Activated CD4-positive, alpha-beta memory T cell treated with anti-CD3 and anti-CD28 coated beads for 36 hours (primary cell): Measurements from ENCODE around the gene M1AP. TPM values are rescaled to one million over a fixed set of nuclear protein-coding genes. Genes with fewer than 3 reads are reported as not detected.
"Not testable (repeated sequence)": the region's sequence is repeated elsewhere in the genome, so short reads cannot be mapped to it uniquely, and the experiment has no call there.

Experiments
- CTCF ChIA-PET: fragments of 350-600 bp; sonication (Branson Sonifier 250); formaldehyde crosslinking; loops from one replicate; lab custom pipeline; 2021; ENCODE audit warnings: antibody characterized with exemption, inconsistent platforms; lab: Charles Lee
- POLR2A ChIA-PET: fragments of 350-600 bp; sonication (Branson Sonifier 250); formaldehyde crosslinking; loops from one replicate; lab custom pipeline; 2021; ENCODE audit warnings: antibody characterized with exemption; lab: Charles Lee
- DNase-seq: peaks from one replicate; pipeline ENCODE4 v3.0.0-alpha.2; 2020
- H3K27ac Mint-ChIP-seq: one replicate; pipeline ENCODE4 v1.8.0; 2021; ENCODE audit warnings: mixed read lengths
- H3K27me3 Mint-ChIP-seq: one replicate; pipeline ENCODE4 v1.8.0; 2021; ENCODE audit warnings: mixed read lengths
- H3K36me3 Mint-ChIP-seq: one replicate; pipeline ENCODE4 v1.8.0; 2021; ENCODE audit warnings: mixed read lengths
- H3K4me1 Mint-ChIP-seq: one replicate; pipeline ENCODE4 v1.8.0; 2021; ENCODE audit warnings: low read depth, mixed read lengths
- H3K4me3 Mint-ChIP-seq: one replicate; pipeline ENCODE4 v1.8.0; 2021; ENCODE audit warnings: mild to moderate bottlenecking, mixed read lengths
- H3K9me3 Mint-ChIP-seq: one replicate; pipeline ENCODE4 v1.8.0; 2021; ENCODE audit warnings: mixed read lengths
- intact Hi-C: fragments of 100-400 bp; cut with micrococcal nuclease; formaldehyde crosslinking; loops from one replicate; pipeline ENCODE4 v1.15.1; 2023
- total RNA-seq, 2 experiments: library from RNA; stranded (reverse); gene quantifications; one replicate each; pipeline ENCODE4 v1.2.3, GENCODE V29; 2021

Gene M1AP
- total RNA-seq, 2 experiments from 2014 or later: not detected

DNA sequence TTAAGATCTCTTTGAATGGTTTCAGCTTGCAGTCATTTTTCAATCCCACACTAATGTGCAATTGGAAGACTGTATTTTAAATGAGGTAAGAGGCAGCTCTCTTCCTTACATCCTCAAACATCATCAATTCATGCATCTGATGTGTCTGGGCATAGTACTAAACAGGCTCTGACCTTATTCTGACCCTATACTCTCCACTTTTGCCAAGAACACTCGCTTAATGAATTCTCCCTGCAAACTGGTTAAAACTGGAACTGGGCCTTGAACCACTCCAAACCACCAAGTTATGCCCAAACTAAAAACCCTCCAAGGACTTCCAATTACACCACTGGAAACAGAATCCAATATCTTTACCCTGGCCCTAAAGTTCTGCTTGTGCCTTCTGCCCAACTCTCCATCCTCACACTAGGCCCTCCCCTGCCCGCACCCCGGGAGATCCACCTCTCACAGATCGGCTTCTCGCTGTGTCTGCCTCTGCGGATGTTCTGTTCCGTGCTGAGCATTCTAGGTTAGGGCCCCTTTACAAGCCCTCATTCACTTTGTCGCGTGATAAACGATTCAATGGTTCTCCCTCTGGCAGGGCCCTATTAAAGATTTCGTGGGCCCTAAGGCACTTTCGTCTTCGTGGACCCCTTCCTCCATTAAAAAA lies 1.2 kb downstream of the M1AP start:
- H3K36me3 Mint-ChIP-seq: no peaks in the 10 kb centered on the region
- no peak overlapping the region for H3K27ac Mint-ChIP-seq
- no peaks in the 10 kb centered on the region for H3K9me3 Mint-ChIP-seq
- H3K4me1 Mint-ChIP-seq: peaks cover 2% of the 10 kb centered on the region
- ChIA-PET CTCF (no interaction called here), POLR2A (no interaction called here)
- intact Hi-C loops: no loop called here
- H3K4me3 Mint-ChIP-seq: no peak overlapping the region
- peaks cover 15% of the 10 kb centered on the region for H3K27me3 Mint-ChIP-seq
- no peak for DNase-seq

DNA sequence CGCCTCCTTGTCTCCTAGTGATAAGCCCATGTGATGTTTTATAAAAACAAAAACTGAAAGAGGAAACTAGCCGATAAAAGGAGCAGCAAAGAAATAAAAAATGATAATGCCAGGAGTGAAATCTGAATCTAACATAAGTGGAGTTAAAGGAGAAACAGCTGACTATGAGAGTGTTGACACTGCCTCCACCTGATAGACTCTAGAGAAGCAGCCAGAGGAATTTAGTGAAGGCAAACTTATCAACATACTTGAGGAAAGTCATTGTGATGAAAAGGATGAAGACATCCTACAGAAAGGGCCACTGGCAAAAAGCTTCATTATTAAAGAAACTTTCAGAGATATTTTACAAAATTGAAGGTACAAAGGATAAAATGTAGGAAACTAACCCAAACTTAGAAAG lies 1.9 kb downstream of the M1AP start:
- H3K36me3 Mint-ChIP-seq: no peaks in the 10 kb centered on the region
- H3K9me3 Mint-ChIP-seq: no peaks in the 10 kb centered on the region
- no peak for DNase-seq
- POLR2A ChIA-PET: no interaction called here
- CTCF ChIA-PET: no interaction called here
- no peak overlapping the region for H3K27ac Mint-ChIP-seq
- intact Hi-C loops: no loop called here
- H3K4me1 Mint-ChIP-seq: peaks cover 2% of the 10 kb centered on the region
- peaks cover 15% of the 10 kb centered on the region for H3K27me3 Mint-ChIP-seq
- no peak overlapping the region for H3K4me3 Mint-ChIP-seq

DNA sequence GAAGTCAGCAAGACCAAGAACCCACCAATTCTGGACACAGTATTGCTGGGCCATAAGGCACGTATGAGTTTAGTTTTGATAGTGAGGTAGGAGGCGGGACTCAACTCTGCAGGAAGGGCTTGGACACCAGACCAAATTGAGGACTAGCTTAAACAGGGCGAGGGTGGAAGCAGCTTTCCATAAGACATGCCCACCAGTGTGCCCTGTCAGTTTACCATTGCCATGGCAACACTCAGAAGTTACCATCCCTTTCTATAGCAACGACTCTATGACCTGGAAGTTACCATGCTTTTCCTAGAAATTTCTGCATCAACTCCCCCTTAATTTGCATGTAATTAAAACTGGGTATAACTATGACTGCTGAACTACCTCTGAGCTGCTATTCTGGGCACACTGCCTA lies 2.8 kb downstream of the M1AP start:
- ChIA-PET POLR2A (no interaction called here), CTCF (no interaction called here)
- H3K4me1 Mint-ChIP-seq: peaks cover 2% of the 10 kb centered on the region
- intact Hi-C loops: no loop called here
- DNase-seq: no peak
- no peak overlapping the region for H3K4me3 Mint-ChIP-seq
- no peaks in the 10 kb centered on the region for H3K36me3 Mint-ChIP-seq
- no peak overlapping the region for H3K27ac Mint-ChIP-seq
- peaks cover 19% of the 10 kb centered on the region for H3K27me3 Mint-ChIP-seq
- H3K9me3 Mint-ChIP-seq: no peaks in the 10 kb centered on the region

DNA sequence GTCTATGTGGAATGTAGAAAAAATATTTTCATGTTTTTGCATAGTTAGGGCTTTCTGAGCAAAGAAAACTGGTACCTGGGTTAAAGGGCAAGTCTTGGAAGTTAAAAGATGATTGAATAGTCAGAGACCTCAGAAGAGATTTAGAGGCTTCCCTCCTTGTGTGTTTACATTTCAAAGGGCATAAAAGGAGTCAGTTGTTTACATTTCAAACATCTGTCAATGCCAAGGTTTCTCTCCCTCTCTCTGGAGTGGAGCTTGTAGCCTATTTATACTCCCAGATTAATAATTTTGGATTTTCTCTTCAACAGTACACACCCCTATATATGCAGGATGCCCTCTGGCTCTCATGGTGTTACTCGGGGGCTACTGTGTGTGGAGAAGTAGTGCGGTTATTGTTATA lies 8.6 kb downstream of the M1AP start:
- Mint-ChIP-seq H3K4me1 (no peaks in the 10 kb centered on the region), H3K36me3 (no peaks in the 10 kb centered on the region), H3K27ac (no peak overlapping the region), H3K4me3 (no peak overlapping the region), H3K9me3 (no peaks in the 10 kb centered on the region), H3K27me3 (peaks cover 9% of the 10 kb centered on the region)
- POLR2A ChIA-PET: no interaction called here
- CTCF ChIA-PET: no interaction called here
- intact Hi-C loops: no loop called here
- no peak for DNase-seq

DNA sequence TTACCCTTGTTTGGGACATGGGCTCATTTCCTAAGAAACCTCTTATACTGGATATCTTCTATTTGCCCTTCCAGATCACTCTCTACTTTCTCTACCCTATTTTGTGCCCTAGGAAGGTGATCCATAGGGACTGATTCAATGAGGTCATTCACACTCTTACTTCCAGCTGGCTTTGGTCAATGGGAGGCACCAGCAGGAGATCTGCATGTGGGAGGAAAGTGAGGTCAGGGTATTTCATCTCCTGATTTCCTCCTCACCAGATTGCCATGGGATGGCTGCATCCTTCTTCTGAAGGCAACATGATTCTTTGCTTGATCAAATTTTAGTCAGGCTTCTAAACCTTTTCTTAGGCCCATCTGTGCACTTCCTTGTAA lies 15.2 kb downstream of the M1AP start:
- no peaks in the 10 kb centered on the region for H3K36me3 Mint-ChIP-seq
- intact Hi-C loops: no loop called here
- no peaks in the 10 kb centered on the region for H3K4me1 Mint-ChIP-seq
- H3K27me3 Mint-ChIP-seq: no peaks in the 10 kb centered on the region
- no peak overlapping the region for H3K27ac Mint-ChIP-seq
- no peaks in the 10 kb centered on the region for H3K9me3 Mint-ChIP-seq
- CTCF ChIA-PET: no interaction called here
- DNase-seq: no peak
- H3K4me3 Mint-ChIP-seq: no peak overlapping the region
- POLR2A ChIA-PET: no interaction called here

DNA sequence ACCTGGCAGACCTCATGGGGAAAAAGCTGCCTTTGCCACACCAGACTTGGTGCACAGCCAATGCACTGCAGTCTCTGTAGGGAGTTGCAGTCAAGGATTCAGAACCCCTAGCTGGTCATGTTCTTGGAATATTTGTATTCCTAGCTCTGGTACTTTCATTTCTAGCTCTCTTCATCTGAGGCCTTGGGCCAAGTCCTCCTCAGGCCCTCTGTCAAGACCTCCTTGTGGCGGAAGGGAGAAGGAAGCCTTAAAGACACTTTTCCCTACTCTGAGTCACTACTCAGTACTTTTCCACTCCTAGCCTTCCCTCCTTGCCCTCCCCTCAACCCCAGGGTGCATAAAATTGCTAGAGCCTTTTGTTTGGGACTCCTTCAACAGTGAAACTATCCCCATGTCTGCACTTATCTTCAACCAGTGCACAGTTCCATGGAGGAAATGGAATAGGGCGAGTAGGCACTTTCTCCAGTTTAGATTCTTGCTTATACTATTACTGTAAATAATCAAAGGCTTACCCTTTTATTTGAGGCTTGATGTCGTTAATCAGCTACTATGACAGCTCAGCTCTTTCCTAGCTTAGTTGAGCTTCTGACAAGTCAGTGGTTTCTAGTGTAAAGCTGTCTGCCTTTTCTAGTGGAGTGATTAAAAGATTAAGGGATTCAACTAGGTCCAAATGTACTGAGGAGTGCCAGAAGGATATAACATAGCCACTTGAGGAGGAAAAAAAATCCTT lies 15.8 kb downstream of the M1AP start:
- CTCF ChIA-PET: no interaction called here

DNA sequence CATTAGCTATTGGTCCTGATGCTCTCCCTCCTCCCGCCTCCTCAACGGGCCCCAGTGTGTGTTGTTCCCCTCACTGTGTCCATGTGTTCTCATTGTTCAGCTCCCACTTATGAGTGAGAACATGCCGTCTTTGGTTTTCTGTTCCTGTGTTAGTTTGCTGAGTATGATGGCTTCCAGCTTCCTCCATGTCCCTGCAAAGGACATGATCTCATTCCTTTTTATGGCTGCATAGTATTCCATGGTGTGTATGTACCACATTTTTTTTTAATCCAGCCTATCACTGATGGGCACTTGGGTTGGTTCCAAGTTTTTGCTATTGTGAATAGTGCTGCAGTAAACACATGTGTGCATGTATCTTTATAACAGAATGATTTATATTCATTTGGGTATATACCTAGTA lies 17.7 kb downstream of the M1AP start:
- POLR2A ChIA-PET, H3K36me3 Mint-ChIP-seq, intact Hi-C loops, H3K9me3 Mint-ChIP-seq, H3K27ac Mint-ChIP-seq, DNase-seq, CTCF ChIA-PET, H3K4me3 Mint-ChIP-seq, H3K27me3 Mint-ChIP-seq, H3K4me1 Mint-ChIP-seq: not testable (repeated sequence)

More for the DNA sequence above, 15.8 kb downstream of the M1AP start:
- H3K9me3 Mint-ChIP-seq: no peaks in the 10 kb centered on the region
- H3K36me3 Mint-ChIP-seq: no peaks in the 10 kb centered on the region
- no peak for DNase-seq
- POLR2A ChIA-PET: no interaction called here
- intact Hi-C loops: no loop called here
- no peak overlapping the region for H3K4me3 Mint-ChIP-seq
- H3K4me1 Mint-ChIP-seq: no peaks in the 10 kb centered on the region
- no peak overlapping the region for H3K27ac Mint-ChIP-seq
- no peaks in the 10 kb centered on the region for H3K27me3 Mint-ChIP-seq

DNA sequence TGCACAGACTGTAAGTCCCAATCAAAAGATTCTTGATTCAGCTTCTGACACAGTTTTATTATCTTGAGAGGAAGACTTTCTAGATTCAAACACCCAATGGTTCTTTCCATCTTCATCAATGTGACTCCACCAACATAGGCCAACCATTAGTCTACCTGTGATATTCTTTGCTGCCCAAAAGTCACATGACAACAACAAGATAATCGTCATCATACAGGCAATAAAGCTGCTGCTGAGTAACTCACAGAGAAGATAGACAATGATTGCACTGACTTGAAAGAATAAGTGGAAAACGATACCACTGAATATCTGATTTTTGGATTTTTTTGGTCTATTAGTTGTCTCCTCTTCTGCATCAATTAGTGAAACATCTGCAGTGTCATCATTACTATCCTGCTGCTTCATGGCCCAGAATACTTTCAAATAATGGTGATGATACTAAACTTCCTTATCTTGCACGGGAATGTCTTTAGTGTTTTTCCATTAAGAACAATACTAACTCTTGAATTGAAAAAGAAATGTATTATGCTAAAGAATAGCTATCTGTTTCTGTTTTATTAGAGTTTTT lies 19.5 kb downstream of the M1AP start:
- intact Hi-C loops: no loop called here
- ChIA-PET POLR2A (no interaction called here), CTCF (no interaction called here)
- Mint-ChIP-seq H3K4me1 (no peaks in the 10 kb centered on the region), H3K9me3 (no peaks in the 10 kb centered on the region), H3K27ac (no peak overlapping the region), H3K4me3 (no peak overlapping the region), H3K27me3 (no peaks in the 10 kb centered on the region), H3K36me3 (no peaks in the 10 kb centered on the region)
- no peak for DNase-seq

DNA sequence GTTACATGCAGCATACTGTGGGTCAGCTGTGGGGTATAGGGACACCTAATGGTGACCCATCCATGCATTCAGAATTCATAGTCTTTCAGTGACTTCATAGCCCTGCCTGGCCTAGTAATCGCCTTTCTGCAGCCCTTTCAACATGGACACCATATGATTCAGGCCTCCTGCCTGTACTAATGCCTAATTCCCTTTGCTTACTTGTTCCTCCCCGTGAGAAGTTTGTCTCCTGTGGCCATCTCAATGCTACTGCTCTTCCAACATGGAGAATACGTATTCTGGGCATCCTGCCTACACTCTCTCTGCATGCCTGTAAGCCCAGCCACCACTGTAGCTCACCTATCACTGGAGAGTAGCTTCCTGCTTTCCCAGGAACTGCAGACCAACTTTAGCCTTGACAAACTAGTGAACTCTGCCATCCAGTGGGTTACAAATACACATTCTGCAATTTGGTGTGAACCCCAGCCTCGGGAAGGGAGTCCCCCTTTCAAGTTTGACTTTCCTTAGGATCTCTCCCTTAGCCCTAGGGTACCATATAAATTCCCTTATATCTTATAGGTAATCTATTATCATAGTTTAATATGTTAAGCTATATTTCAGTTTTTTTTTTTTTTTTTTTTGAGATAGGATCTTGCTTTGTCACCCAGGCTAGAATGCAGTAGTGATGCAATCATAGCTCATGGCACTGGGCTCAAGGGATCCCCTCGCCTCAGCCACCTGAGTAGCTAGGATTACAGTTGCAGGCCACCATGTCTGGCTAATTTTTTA lies 22.3 kb downstream of the M1AP start:
- no peaks in the 10 kb centered on the region for H3K36me3 Mint-ChIP-seq
- H3K27me3 Mint-ChIP-seq: no peaks in the 10 kb centered on the region
- ChIA-PET CTCF (no interaction called here), POLR2A (no interaction called here)
- no peak overlapping the region for H3K27ac Mint-ChIP-seq
- no peaks in the 10 kb centered on the region for H3K4me1 Mint-ChIP-seq
- H3K4me3 Mint-ChIP-seq: no peak overlapping the region
- no peak for DNase-seq
- intact Hi-C loops: no loop called here
- no peaks in the 10 kb centered on the region for H3K9me3 Mint-ChIP-seq

DNA sequence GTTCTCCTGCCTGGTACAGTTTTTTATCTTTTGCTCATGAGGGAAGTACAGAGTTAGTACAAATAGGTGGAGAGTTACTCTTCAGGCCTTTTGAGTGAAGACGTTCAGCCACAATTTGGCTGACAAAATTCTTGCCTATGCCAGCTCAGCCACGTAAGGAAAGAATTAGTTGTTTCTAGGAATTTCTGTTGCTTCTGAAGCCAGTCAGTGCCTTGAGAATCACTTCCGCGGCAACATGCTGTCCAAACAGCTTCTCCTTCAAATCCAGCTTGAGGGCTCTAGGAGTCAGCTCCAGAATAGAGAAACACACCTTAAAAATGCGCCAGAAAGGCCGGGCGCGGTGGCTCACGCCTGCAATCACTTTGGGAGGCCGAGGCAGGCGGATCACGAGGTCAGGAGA lies 27.5 kb downstream of the M1AP start:
- POLR2A ChIA-PET: no interaction called here
- CTCF ChIA-PET: no interaction called here
- H3K27me3 Mint-ChIP-seq: peaks cover 7% of the 10 kb centered on the region
- H3K36me3 Mint-ChIP-seq: no peaks in the 10 kb centered on the region
- no peaks in the 10 kb centered on the region for H3K9me3 Mint-ChIP-seq
- H3K4me1 Mint-ChIP-seq: no peaks in the 10 kb centered on the region
- H3K27ac Mint-ChIP-seq: no peak overlapping the region
- H3K4me3 Mint-ChIP-seq: no peak overlapping the region
- DNase-seq: no peak
- intact Hi-C loops: no loop called here

DNA sequence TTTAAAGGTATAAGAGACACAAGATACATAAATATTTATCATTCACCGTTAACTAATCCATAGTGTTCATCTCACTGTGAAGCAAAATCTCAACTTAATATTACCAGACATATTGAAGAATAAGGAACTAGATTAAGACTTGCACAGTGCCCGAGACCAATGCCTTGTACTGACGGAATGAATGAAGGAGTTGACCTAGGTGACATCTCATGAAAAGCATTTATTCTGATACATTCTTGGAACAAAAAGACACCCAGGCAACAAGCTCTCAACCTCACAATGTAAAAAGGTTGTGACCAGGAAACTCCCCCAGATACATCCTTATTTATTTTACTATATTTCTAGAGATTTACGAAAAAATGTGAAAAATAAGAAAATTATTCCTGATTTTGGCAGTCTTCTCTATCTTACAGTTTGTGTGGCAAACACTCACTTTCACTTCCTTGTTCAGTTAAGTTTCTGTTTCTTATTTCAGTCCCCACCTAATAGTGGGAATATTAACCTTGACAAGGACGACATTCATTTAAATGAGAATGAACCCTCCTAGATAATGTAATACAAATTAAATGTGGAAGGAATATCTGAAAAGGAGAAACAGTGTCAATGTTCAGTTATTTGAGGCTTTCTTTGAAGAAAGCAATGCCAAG lies 28.4 kb downstream of the M1AP start:
- ChIA-PET POLR2A (no interaction called here), CTCF (no interaction called here)
- intact Hi-C loops: no loop called here
- no peak overlapping the region for H3K27ac Mint-ChIP-seq
- no peaks in the 10 kb centered on the region for H3K4me1 Mint-ChIP-seq
- no peak for DNase-seq
- no peak overlapping the region for H3K4me3 Mint-ChIP-seq
- H3K27me3 Mint-ChIP-seq: peaks cover 10% of the 10 kb centered on the region
- H3K9me3 Mint-ChIP-seq: no peaks in the 10 kb centered on the region
- no peaks in the 10 kb centered on the region for H3K36me3 Mint-ChIP-seq

DNA sequence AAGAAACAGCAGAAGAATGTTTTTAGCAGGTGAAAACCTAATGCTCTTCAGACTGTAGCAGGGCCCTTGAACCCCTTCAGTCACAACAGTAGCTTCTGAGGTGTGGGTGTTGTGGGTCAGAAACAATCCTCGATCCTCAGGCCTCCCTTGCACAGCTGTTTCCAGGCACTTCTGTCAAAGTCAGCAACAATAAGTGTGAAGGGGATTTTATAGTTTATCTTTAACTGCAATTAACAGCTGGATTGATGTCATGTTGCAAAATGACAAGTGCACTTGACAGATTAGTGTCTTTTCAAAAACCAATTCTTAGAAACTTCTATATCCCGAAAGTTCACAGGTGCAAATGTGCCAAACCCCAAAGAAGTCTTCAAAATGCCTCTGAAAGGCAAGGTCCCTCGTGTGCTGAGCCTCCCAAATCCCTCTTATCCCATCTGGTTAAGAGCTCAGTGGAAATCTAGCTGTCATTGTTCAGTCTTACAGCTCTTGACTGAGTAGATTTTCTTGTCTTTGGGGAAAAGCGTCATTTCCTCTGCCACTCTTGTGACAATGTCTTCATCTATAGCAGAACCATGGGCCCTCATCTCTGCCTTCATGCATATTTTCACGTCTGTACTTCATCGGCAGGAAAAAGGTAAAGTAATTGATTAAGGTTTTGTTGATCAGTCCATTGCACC lies 29.6 kb downstream of the M1AP start:
- no peaks in the 10 kb centered on the region for H3K9me3 Mint-ChIP-seq

More for the DNA sequence above, 29.6 kb downstream of the M1AP start:
- H3K27me3 Mint-ChIP-seq: peaks cover 20% of the 10 kb centered on the region
- DNase-seq: no peak
- H3K27ac Mint-ChIP-seq: no peak overlapping the region
- H3K4me3 Mint-ChIP-seq: no peak overlapping the region
- H3K36me3 Mint-ChIP-seq: no peaks in the 10 kb centered on the region
- CTCF ChIA-PET: no interaction called here
- POLR2A ChIA-PET: no interaction called here
- H3K4me1 Mint-ChIP-seq: no peaks in the 10 kb centered on the region
- intact Hi-C loops: no loop called here
